Uterus (tissue), 2 donors: ENCODE results near the gene REM1.

Source experiments
- CTCF ChIP-seq, 4 experiments: fragments of 200-600 bp in 2 of 4; fragments of 450-650 bp in 2 of 4; sonication (generic) in 2 of 4; IDR thresholded peaks; one replicate each; pipeline ENCODE4 v1.5.1; 2016 to 2019; ENCODE audit warnings: antibody characterized with exemption in 4 of 4, mild to moderate bottlenecking in 2 of 4, moderate library complexity in 1 of 4
- POLR2A ChIP-seq, 2 donors: fragments of 450-650 bp; IDR thresholded peaks; one replicate each; pipeline ENCODE4 v1.6.1; 2016; ENCODE audit warnings: antibody characterized with exemption in 2 of 2, mild to moderate bottlenecking in 1 of 2, moderate library complexity in 1 of 2

DNA sequence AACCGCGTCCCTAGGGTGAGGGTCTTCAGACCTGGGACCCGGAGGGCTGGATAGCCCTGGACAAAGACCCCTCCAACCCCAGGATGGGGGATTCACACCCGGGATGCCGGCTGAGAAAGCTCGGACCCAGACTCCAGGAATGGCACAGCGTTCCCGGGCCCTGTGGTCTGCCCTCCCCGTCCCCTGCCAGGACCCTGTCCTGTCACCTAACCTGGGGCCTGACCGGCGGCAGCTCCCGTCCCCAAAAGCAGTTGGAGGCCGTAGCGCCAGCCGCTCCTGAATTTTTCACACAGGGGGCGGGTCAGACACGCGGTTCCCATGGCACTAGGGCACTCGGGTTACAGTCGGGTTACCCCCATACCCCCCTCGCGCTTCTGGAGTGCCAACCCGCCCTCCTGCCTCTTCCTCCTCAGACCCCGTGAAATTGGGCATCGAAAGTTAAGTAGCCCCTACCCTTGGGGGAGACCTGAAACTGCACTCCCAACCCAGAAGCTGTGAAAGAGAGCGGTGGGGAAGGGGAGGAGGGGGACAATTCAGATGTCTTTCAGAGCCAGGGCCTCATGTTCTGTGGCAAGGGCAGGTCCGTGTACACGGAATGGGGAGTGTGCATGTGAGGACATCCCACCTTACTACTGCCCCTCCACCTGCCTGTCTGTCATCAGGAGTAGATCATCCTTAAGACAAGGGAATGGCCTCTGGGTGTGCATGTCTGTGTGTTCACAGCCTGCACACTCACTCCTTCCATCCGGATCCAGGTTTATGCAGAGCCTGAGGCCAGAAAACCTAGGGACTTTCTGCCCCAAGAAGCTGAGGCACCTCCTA, 595 bp downstream of the REM1 start:
- TF ChIP-seq POLR2A (IDR thresholded peaks at IDR 0.05) = no peak
- no peak for TF ChIP-seq CTCF (IDR thresholded peaks at IDR 0.05)
